Activated B cell treated with CpG ODN at 0.5 μM for 24 hours (primary cell): ENCODE data around the gene SLC44A1. TPM values are rescaled to one million over a fixed set of nuclear protein-coding genes. Genes with fewer than 3 reads are reported as not detected.

Experiments
- ATAC-seq: fragments of 200-7000 bp; cut with Tn5 transposase; one replicate; pipeline ENCODE4 v1.10.0; 2021; ENCODE audit warnings: low read depth, mild to moderate bottlenecking, moderate library complexity
- CTCF ChIA-PET: fragments of 350-600 bp; sonication (Branson Sonifier 250); formaldehyde crosslinking; loops from one replicate; lab custom pipeline; 2021; ENCODE audit warnings: antibody characterized with exemption; lab: Charles Lee
- POLR2A ChIA-PET: fragments of 350-600 bp; sonication (Branson Sonifier 250); formaldehyde crosslinking; loops from one replicate; lab custom pipeline; 2021; ENCODE audit warnings: antibody characterized with exemption; lab: Charles Lee
- DNase-seq: peaks from one replicate; pipeline ENCODE4 v3.0.0; 2022
- H3K27ac Mint-ChIP-seq: one replicate; pipeline ENCODE4 v1.8.0; 2020; ENCODE audit warnings: mixed read lengths
- H3K27me3 Mint-ChIP-seq: one replicate; pipeline ENCODE4 v1.8.0; 2021; ENCODE audit warnings: mixed read lengths
- H3K36me3 Mint-ChIP-seq: one replicate; pipeline ENCODE4 v1.8.0; 2021; ENCODE audit warnings: low read depth, mixed read lengths
- H3K4me1 Mint-ChIP-seq: one replicate; pipeline ENCODE4 v1.8.0; 2021; ENCODE audit warnings: mixed read lengths
- H3K4me3 Mint-ChIP-seq: one replicate; pipeline ENCODE4 v1.8.0; 2020; ENCODE audit warnings: mild to moderate bottlenecking, mixed read lengths
- H3K9me3 Mint-ChIP-seq: one replicate; pipeline ENCODE4 v1.8.0; 2020; ENCODE audit warnings: mixed read lengths
- intact Hi-C: fragments of 100-400 bp; cut with micrococcal nuclease; formaldehyde crosslinking; loops from one replicate; pipeline ENCODE4 v1.15.1; 2024
- total RNA-seq: library from RNA; stranded (reverse); gene quantifications from 2 replicates; pipeline ENCODE4 v1.2.3, GENCODE V29; 2022
- TF ChIP-seq, protein P1 (sequence below): fragments of 200-600 bp; IDR thresholded peaks from one replicate; pipeline ENCODE4 v1.8.0; 2022; ENCODE audit warnings: antibody characterized with exemption, mild to moderate bottlenecking

Gene SLC44A1
- total RNA-seq, 1 donor from 2014 or later = 10.1 TPM

DNA sequence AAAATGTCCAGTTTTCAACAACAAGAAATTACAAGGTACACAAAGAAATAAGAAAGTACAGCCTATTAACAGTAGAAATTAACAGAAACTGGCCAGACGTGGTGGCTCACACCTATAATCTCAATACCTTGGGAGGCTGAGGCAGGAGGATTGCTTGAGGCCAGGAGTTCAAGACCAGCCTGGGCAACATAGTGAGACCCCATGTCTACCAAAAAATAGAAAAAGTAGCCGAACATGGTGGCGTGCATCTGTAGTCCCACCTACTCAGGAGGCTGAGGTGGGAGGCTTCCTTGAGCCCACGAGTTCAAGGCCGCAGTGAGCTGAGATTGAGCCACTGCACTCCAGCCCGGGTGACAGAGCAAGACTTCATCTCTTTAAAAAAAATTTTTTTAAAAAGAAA, 161.9 kb downstream of the SLC44A1 start:
- peaks cover 4% of the 10 kb centered on the region for H3K27me3 Mint-ChIP-seq
- no peak overlapping the region for H3K27ac Mint-ChIP-seq
- no peak overlapping the region for H3K4me3 Mint-ChIP-seq
- H3K36me3 Mint-ChIP-seq = no peaks in the 10 kb centered on the region
- intact Hi-C loops = no loop called here
- peaks cover 18% of the 10 kb centered on the region for H3K4me1 Mint-ChIP-seq
- TF ChIP-seq, protein P1, sequence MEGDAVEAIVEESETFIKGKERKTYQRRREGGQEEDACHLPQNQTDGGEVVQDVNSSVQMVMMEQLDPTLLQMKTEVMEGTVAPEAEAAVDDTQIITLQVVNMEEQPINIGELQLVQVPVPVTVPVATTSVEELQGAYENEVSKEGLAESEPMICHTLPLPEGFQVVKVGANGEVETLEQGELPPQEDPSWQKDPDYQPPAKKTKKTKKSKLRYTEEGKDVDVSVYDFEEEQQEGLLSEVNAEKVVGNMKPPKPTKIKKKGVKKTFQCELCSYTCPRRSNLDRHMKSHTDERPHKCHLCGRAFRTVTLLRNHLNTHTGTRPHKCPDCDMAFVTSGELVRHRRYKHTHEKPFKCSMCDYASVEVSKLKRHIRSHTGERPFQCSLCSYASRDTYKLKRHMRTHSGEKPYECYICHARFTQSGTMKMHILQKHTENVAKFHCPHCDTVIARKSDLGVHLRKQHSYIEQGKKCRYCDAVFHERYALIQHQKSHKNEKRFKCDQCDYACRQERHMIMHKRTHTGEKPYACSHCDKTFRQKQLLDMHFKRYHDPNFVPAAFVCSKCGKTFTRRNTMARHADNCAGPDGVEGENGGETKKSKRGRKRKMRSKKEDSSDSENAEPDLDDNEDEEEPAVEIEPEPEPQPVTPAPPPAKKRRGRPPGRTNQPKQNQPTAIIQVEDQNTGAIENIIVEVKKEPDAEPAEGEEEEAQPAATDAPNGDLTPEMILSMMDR = no peak
- peaks cover 14% of the 10 kb centered on the region for H3K9me3 Mint-ChIP-seq
- ATAC-seq = no peak
- CTCF ChIA-PET = no interaction called here
- POLR2A ChIA-PET = no interaction called here
- no peak for DNase-seq

DNA sequence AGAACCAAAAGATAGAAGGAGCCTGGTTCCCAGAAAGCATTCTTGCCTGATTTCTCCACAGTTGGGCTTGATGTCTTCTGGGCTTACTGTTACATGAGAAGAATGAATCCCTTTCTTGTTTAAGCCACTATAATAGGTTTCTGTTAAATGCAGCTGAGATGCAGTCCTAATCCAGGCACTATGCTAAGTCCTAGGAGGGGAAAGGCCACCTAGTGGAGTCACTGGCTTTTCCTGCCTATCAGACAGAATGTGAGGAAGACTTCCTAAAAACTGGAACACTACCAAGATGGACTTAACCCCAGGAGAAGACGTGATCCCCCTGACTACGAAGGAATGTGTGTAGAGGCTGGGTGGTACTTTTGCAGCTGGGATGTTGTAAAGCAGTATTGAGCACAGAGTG, 169.1 kb downstream of the SLC44A1 start:
- H3K27ac Mint-ChIP-seq = no peak overlapping the region
- ChIA-PET POLR2A (no interaction called here), CTCF (interaction anchor here (5.7 kb wide), 1 partner anchor 551 kb away, joined by 63 read pairs; no protein-coding TSS in a partner anchor)
- H3K36me3 Mint-ChIP-seq = no peaks in the 10 kb centered on the region
- H3K9me3 Mint-ChIP-seq = peaks cover 12% of the 10 kb centered on the region
- intact Hi-C loops = loop anchor here (10.0 kb wide), 2 partner anchors 169 to 449 kb away; partner anchors contain the start of gene SLC44A1
- no peak for DNase-seq
- no peak overlapping the region for H3K4me3 Mint-ChIP-seq
- TF ChIP-seq, protein P1 = no peak
- no peak for ATAC-seq
- peaks cover 4% of the 10 kb centered on the region for H3K4me1 Mint-ChIP-seq
- no peaks in the 10 kb centered on the region for H3K27me3 Mint-ChIP-seq

DNA sequence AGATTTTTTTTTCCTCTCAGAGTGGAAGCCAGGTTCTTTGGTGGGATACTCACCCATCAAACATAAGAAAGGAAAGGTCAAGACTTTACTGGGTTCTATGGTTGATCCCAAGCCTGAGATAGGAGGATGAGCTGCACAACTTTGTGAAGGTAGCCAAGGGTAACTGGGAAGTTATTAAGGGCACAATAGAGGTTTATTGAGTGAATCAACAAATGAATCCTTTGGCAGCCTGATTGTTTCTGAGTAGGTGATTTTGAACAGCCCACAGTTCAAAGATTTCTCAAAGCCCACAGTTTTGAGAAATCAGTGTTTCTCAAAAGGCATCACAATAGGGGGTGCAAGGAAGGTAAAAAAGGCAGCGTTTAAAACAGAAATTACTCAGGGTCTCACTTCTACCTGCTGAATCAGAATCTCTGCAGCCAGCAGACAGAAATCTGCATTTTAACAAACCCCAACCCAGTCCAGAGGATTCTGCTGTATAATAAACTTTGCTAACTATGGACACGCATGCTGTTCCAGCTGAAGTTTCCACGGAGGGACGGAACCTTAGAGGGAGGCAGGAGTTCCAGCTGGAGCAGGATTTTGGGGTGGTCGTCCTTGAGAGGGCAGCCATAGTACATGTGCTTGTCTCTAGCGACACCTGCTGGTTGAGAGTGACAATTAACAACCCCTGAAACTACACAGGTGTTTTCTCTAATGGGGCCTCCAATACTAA, 170.7 kb downstream of the SLC44A1 start:
- CTCF ChIA-PET = interaction anchor here (0.7 to 5.7 kb wide), 13 partner anchors 10 to 667 kb away, joined by 3 to 63 read pairs (median 4); partner anchors contain the start of genes NIPSNAP3A and SLC44A1
- peak; percentile 18 for DNase-seq
- ATAC-seq = peak; percentile 85
- TF ChIP-seq, protein P1 = no peak
- H3K4me3 Mint-ChIP-seq = no peak overlapping the region
- H3K36me3 Mint-ChIP-seq = no peaks in the 10 kb centered on the region
- intact Hi-C loops = loop anchor here (1.0 to 10.0 kb wide), 7 partner anchors 170 to 667 kb away; partner anchors contain the start of gene SLC44A1
- POLR2A ChIA-PET = no interaction called here
- no peak overlapping the region for H3K27ac Mint-ChIP-seq
- H3K9me3 Mint-ChIP-seq = peaks cover 8% of the 10 kb centered on the region
- H3K27me3 Mint-ChIP-seq = no peaks in the 10 kb centered on the region
- peaks cover 4% of the 10 kb centered on the region for H3K4me1 Mint-ChIP-seq

DNA sequence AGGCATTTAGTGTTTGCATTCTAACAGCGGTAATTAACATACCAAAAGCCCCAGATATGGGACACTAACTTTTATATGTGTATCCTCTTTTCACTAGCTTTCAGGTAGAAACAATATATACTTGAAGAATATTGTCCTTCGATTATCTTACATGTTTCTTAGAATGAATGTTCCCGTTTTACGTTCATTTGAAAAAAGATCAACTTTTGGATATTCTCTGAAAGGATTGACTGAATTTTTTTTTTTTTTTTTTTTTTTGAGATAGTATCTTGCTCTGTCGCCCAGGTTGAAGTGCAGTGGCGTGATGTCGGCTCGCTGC, 171.2 kb downstream of the SLC44A1 start:
- ChIA-PET POLR2A (interaction anchor here (0.7 kb wide), 1 partner anchor 552 kb away, joined by 4 read pairs; no protein-coding TSS in a partner anchor), CTCF (interaction anchor here (0.6 to 5.7 kb wide), 10 partner anchors 13 to 667 kb away, joined by 3 to 63 read pairs (median 4); partner anchors contain the start of gene NIPSNAP3A)
- peaks cover 5% of the 10 kb centered on the region for H3K9me3 Mint-ChIP-seq
- peaks cover 4% of the 10 kb centered on the region for H3K4me1 Mint-ChIP-seq
- no peak for DNase-seq
- no peak overlapping the region for H3K27ac Mint-ChIP-seq
- H3K4me3 Mint-ChIP-seq = no peak overlapping the region
- H3K36me3 Mint-ChIP-seq = no peaks in the 10 kb centered on the region
- no peaks in the 10 kb centered on the region for H3K27me3 Mint-ChIP-seq
- intact Hi-C loops = loop anchor here (1.0 to 10.0 kb wide), 7 partner anchors 171 to 667 kb away; partner anchors contain the start of gene SLC44A1
- no peak for ATAC-seq
- TF ChIP-seq, protein P1 = no peak

DNA sequence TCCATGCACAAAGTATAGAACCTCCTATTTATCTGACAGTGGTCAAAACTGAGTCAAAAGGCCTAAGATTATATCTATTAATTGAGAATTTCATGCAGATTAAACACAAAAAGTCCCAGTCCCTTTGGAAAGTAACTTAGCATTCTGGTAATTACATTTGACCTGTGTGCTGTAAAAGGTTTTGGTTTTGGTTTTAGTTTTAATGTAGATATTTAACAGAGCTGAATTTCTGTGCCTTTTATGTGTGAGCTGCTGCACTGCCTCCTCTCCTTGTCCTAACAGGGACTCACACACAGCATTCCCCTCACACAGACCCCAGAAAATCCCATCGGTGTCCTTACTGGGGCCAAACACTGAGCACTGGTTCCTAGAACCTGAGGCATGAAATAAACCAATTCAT, 172.4 kb downstream of the SLC44A1 start:
- no peak overlapping the region for H3K4me3 Mint-ChIP-seq
- H3K27me3 Mint-ChIP-seq = no peaks in the 10 kb centered on the region
- DNase-seq = no peak
- intact Hi-C loops = loop anchor here (10.0 kb wide), 2 partner anchors 172 to 452 kb away; partner anchors contain the start of gene SLC44A1
- H3K4me1 Mint-ChIP-seq = peaks cover 4% of the 10 kb centered on the region
- TF ChIP-seq, protein P1 = no peak
- POLR2A ChIA-PET = no interaction called here
- ATAC-seq = no peak
- CTCF ChIA-PET = interaction anchor here (3.0 kb wide), 1 partner anchor 554 kb away, joined by 10 read pairs; no protein-coding TSS in a partner anchor
- H3K27ac Mint-ChIP-seq = no peak overlapping the region
- H3K36me3 Mint-ChIP-seq = no peaks in the 10 kb centered on the region
- no peaks in the 10 kb centered on the region for H3K9me3 Mint-ChIP-seq
